Measurements from ENCODE around the gene SEPTIN2. TPM values are rescaled to one million over a fixed set of nuclear protein-coding genes. Genes with fewer than 3 reads are reported as not detected.

The SEPTIN2 gene
- total RNA-seq, 1 experiment from 2014 or later, result 271 TPM

GRCh38 chr2:241334813-241335212, 19.1 kb downstream of the SEPTIN2 start:
- POLR2A ChIA-PET, result interaction anchor here (0.9 kb wide), 1 partner anchor 13 kb away, joined by 3 read pairs; no protein-coding TSS in a partner anchor
- no peak for DNase-seq (ENCODE audit: unreplicated experiment)
- no TSS peak for BruUV-seq (replicated peaks)
- H3K4me1 Mint-ChIP-seq (ENCODE audit: insufficient read depth, unreplicated experiment), result peaks cover 10% of the 10 kb centered on the region
- CTCF ChIA-PET, result no interaction called here
- H3K9me3 Mint-ChIP-seq (ENCODE audit: unreplicated experiment), result no peaks in the 10 kb centered on the region
- H3K36me3 Mint-ChIP-seq (ENCODE audit: insufficient read depth, unreplicated experiment), result peaks cover 72% of the 10 kb centered on the region
- intact Hi-C loops (cut with micrococcal nuclease), result no loop called here
- H3K4me3 Mint-ChIP-seq (ENCODE audit: unreplicated experiment), result no peak overlapping the region
- no peak for TF ChIP-seq CTCF (IDR thresholded peaks at IDR 0.05; ENCODE audit: unreplicated experiment)
- no peaks in the 10 kb centered on the region for H3K27me3 Mint-ChIP-seq (ENCODE audit: insufficient read depth, unreplicated experiment)
- H3K27ac Mint-ChIP-seq (ENCODE audit: low read depth, unreplicated experiment), result no peak overlapping the region

- POLR2A ChIA-PET, result interaction anchor here (0.6 to 0.9 kb wide), 2 partner anchors 10 to 16 kb away, joined by 3 read pairs; no protein-coding TSS in a partner anchor
- H3K4me1 Mint-ChIP-seq (ENCODE audit: insufficient read depth, unreplicated experiment), result peaks cover 6% of the 10 kb centered on the region
- no TSS peak for BruUV-seq (replicated peaks)
Observed at GRCh38 chr2:241339839-241340630, 24.3 kb downstream of the SEPTIN2 start.

GRCh38 chr2:241340631-241341163, 25.0 kb downstream of the SEPTIN2 start:
- no peak for TF ChIP-seq CTCF (IDR thresholded peaks at IDR 0.05; ENCODE audit: unreplicated experiment)
- H3K9me3 Mint-ChIP-seq (ENCODE audit: unreplicated experiment), result no peaks in the 10 kb centered on the region
- H3K27me3 Mint-ChIP-seq (ENCODE audit: insufficient read depth, unreplicated experiment), result no peaks in the 10 kb centered on the region
- intact Hi-C loops (cut with micrococcal nuclease), result no loop called here
- BruUV-seq (replicated peaks), result no TSS peak
- peaks cover 6% of the 10 kb centered on the region for H3K4me1 Mint-ChIP-seq (ENCODE audit: insufficient read depth, unreplicated experiment)
- ChIA-PET CTCF (interaction anchor here (0.7 kb wide), 2 partner anchors 74 to 538 kb away, joined by 3 to 4 read pairs; no protein-coding TSS in a partner anchor), POLR2A (interaction anchor here (0.8 kb wide), 3 partner anchors 9 to 53 kb away, joined by 3 to 4 read pairs (median 3); no protein-coding TSS in a partner anchor)
- no peak for DNase-seq (ENCODE audit: unreplicated experiment)
- H3K36me3 Mint-ChIP-seq (ENCODE audit: insufficient read depth, unreplicated experiment), result peaks cover 90% of the 10 kb centered on the region
- no peak overlapping the region for H3K4me3 Mint-ChIP-seq (ENCODE audit: unreplicated experiment)
- peak overlapping the region; percentile 21 for H3K27ac Mint-ChIP-seq (ENCODE audit: low read depth, unreplicated experiment)

More at GRCh38 chr2:241339839-241340630, 24.3 kb downstream of the SEPTIN2 start:
- no peak overlapping the region for H3K4me3 Mint-ChIP-seq (ENCODE audit: unreplicated experiment)
- H3K27me3 Mint-ChIP-seq (ENCODE audit: insufficient read depth, unreplicated experiment), result no peaks in the 10 kb centered on the region
- no peaks in the 10 kb centered on the region for H3K9me3 Mint-ChIP-seq (ENCODE audit: unreplicated experiment)
- no peak for DNase-seq (ENCODE audit: unreplicated experiment)
- intact Hi-C loops (cut with micrococcal nuclease), result no loop called here
- TF ChIP-seq CTCF (IDR thresholded peaks at IDR 0.05; ENCODE audit: unreplicated experiment), result no peak
- CTCF ChIA-PET, result no interaction called here
- peaks cover 90% of the 10 kb centered on the region for H3K36me3 Mint-ChIP-seq (ENCODE audit: insufficient read depth, unreplicated experiment)
- peak overlapping the region; percentile 5 for H3K27ac Mint-ChIP-seq (ENCODE audit: low read depth, unreplicated experiment)

- Mint-ChIP-seq H3K36me3 (ENCODE audit: insufficient read depth, unreplicated experiment) (peaks cover 99% of the 10 kb centered on the region), H3K27me3 (ENCODE audit: insufficient read depth, unreplicated experiment) (no peaks in the 10 kb centered on the region), H3K4me1 (ENCODE audit: insufficient read depth, unreplicated experiment) (peaks cover 6% of the 10 kb centered on the region), H3K4me3 (ENCODE audit: unreplicated experiment) (no peak overlapping the region), H3K9me3 (ENCODE audit: unreplicated experiment) (no peaks in the 10 kb centered on the region), H3K27ac (ENCODE audit: low read depth, unreplicated experiment) (no peak overlapping the region)
- intact Hi-C loops (cut with micrococcal nuclease), result no loop called here
- no peak for DNase-seq (ENCODE audit: unreplicated experiment)
- no TSS peak for BruUV-seq (replicated peaks)
- ChIA-PET CTCF (no interaction called here), POLR2A (interaction anchor here (0.6 to 1.8 kb wide), 3 partner anchors 12 to 162 kb away, joined by 3 to 5 read pairs (median 5); partner anchors contain the start of genes HDLBP and SEPTIN2)
- no peak for TF ChIP-seq CTCF (IDR thresholded peaks at IDR 0.05; ENCODE audit: unreplicated experiment)
Observed at GRCh38 chr2:241344925-241345651, 29.4 kb downstream of the SEPTIN2 start.

Data from MCF 10A (cell line).